ENCODE measurements around the gene PHLDA2.

PHLDA2 gene

DNA sequence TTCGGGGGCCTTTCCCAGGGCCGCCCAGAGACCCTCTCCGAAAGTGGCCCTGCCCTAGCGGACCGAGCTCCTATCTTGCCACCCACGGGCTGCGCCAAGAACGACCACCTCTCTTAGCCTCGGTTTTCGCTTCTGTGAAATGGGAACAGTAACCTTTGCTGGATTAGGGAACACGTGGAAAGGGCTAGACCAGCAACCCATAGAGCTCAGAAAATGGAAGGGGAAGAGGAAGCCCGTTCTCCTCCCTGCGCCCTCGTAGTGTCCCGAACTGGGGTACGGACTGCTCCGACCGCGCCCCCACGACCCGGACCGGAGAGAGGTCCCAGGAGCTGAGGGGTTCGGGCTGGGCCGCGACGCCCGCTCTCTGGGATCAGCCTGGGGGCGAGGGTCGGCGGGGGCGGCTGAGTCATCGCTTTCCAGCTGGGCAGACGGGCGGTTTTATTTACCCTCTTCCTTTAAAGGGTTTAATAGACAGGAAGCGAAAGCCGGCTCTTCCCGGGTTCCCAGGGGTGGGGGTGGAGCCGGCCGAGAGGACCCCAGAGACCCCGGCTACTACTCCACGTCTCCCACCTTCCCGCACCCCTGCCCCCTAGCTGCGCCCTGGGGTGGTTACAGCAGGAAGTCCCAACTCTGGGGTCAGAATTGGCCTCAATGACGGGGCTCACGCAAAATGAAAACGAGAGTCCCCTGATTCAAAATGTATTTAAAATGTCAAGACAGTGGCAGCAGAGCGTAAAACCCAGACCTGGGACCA lies 907 bp upstream of the PHLDA2 start:
- DNase-seq (ENCODE audit: low read depth, low spot score), result no peak

DNA sequence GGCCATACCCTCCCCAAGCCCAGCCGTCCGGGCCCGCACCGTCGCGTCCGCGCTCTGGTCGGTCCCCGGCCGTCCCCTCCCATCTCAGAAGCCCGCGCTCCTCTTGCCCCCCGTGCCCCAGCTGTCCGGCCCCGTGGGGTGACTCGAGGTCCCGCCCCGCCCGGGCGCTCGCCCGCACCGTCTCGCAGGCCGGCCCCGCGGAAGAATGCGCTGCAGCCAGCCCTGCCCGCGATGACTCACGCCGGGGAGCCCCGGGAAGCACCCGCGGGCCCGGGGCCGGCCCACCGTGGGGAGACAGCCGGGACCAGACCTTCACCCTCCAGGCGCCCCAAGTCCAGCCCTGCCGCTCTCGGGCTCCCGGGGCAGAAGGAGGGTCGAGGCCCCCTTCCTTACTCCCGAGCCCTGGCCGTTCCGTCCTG lies 320 bp upstream of the PHLDA2 start:
- no peak for DNase-seq (ENCODE audit: low read depth, low spot score)

DNA sequence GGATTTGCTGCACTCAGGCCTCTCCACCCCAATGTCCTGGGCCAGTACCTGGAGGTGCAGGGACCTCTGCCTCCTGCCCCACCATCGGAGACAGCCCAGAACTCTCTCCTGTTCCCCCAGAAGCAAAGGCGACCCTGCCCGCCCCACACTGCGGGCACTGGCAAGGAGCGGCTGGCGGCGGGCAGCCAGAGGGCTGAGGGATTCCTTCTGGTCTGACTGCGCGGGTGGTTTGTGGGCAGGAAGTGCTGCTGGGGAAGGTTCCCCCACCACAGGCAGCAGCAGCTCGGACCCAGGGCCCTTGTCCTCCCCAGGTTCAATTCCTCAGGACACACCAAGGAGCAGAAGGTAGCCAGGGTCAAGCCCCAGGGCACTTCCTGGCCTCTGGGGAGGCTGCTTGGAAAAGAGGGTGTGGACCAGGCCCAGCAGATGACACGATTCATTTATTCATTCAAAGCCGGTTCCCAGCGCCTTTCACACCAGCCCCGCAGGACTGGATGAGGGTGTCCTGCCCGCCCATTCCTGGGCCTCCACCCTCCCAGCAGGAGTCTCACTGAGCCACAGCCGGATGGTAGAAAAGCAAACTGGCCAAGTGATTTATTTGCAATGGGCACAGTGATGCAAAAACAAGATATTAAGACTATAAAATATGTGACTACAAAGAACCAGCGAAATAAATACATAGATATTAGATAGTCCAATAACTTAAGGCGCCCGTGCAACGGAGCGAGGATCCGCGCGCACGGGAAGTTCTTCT lies 1.2 kb downstream of the PHLDA2 start:
- DNase-seq (ENCODE audit: low read depth, low spot score), result no peak

DNA sequence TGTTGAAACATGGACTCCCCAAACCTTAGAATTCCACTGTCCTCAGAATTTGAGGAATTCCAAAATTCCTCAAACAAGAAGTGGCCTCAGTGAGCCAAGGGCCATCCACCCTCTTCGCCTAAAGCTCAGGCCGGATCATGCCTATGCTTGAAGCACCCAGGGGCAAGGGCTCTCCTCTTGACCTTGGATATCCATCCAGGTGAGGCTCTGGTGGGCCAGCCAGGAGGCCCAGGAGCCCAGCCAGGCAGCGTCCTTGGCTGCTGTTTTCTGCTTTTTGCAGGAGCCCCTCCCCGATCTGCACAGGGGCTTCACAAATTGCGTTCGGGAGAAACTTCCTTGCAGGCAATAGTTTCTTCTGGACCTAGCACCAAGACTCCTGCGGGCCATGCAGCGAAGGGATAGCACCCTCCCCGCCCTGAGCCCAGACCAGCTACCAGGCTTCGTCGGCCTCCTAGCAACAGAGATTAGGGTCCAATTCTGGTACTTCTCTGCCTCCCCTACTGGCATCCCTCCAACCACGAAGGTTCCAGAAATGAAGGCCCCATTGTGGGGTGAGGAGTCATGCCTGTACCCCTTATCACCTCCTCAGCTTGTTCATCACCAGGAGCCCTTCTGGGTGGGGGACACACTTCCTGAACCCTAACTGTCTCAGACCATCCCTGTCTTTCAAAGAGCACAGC lies 2.0 kb downstream of the PHLDA2 start:
- no peak for DNase-seq (ENCODE audit: low read depth, low spot score)

DNA sequence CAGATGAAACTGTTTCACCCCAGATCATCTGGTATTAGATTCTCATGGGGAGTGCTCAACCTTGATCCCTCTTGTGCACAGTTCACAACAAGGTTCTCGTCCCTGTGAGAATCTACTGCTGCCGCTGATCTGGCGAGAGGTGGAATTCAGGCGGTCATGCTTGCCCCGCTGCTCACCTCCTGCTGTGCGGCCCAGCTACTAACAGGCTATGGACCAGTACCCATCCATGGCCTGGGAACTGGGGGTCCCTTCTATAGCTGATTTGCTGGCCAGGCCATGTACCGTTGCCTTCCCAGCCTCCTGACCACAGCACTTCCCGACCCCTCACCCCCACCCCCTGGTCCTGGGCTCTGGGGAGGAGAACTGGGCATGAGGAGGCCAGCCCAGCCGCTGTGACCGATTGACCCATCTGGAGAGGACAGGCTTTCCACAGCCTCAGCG lies 2.6 kb downstream of the PHLDA2 start:
- no peak for DNase-seq (ENCODE audit: low read depth, low spot score)

DNA sequence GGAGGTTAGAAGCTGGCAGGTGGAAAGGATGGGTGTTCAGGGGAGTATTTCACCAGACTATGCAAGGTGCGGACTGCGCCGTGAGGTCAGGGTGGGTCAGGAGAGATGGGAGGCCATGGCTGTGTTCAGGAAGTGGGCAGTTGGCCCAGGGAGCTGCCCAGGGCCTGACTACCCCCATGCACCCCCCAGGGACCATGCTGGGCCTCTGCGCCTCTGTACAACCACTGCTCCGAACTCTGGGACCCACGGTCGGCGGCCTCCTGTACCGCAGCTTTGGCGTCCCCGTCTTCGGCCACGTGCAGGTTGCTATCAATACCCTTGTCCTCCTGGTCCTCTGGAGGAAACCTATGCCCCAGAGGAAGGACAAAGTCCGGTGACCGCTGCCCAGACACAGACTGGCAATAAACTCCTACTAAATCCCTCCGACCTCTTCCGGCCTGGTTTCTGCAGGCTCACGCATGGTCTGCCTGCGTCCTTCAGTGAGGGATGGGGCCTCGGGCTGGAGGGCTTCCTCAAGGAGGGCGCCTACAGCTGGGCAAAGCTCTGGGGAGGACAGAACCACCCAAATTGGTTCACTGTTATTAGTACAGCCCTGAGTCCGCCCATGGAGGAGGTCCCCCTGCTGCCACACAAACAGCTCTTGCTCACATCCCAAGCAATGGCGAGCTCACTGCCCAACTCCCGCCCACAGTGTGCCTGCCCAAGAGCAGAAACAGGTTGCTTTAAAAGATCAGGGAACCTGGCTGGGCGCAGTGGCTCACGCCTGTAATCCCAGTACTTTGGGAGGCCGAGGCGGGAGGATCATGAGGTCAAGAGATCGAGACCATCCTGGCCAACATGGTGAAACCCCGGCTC lies 4.2 kb downstream of the PHLDA2 start:
- no peak for DNase-seq (ENCODE audit: low read depth, low spot score)

DNA sequence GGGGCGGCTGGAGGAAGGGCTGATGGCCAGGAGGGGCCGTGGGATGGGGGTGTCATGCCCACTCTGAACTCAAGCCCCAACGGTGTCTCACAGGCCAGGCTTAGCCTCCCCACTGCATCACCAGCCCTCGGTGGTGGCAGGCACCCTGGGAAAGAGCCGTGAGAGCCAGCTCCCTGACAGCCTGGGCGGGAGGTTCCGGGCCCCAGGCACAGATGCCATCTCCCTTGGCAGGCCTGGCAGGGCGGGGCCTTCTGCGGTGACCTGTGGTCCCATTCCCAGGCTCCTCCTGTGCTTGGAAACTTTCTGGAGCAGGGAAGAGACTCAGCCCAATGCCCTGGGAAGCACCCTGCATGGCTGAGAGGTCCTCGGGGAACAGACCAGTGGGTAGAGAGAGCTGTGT lies 4.8 kb downstream of the PHLDA2 start:
- DNase-seq (ENCODE audit: low read depth, low spot score), result no peak

DNA sequence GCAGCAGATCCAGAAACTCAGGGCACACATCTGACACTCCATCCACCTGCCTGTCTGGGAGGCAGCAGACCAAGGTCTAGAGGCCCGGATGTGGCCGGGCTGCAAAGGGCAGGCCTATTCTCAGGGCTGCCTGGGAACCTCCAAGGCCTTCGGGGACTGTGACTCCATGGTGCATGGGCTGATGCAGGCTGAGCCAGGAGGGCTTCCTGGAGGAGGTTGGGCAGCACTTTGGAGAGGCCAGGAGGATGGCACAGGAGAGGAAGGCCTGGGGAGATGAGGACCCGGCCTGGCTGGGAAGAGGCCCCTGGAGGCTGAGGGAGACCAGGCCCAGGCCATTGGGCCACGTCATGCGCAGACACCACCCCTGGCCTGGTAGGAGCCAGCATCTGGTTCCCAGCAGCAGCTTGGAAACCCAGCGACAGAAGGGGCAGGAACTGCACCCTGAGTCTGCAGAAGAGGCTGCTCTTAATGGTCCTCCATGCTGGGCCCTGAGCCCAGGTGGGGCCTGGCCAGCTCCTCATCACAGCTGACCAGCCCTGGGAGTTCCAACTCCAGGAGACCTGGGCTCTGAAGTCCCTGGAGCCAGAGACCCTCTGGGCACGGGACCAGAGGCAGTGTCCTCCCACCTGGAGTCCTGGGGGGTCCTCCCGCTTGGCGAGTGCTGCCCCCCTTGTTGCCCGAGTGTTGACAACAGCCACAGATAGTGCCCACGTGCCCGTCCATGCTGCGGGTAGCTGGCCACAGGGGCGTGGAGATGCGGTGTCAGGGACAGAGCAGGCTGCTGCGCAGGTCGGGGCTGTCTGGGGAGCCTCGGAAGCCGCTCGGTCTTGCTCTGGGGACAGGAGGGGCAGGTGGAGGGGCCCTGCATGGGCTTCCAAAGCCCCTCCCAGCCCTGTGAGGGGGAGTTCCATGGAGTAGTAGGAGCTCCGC lies 5.5 kb downstream of the PHLDA2 start:
- no peak for DNase-seq (ENCODE audit: low read depth, low spot score)

DNA sequence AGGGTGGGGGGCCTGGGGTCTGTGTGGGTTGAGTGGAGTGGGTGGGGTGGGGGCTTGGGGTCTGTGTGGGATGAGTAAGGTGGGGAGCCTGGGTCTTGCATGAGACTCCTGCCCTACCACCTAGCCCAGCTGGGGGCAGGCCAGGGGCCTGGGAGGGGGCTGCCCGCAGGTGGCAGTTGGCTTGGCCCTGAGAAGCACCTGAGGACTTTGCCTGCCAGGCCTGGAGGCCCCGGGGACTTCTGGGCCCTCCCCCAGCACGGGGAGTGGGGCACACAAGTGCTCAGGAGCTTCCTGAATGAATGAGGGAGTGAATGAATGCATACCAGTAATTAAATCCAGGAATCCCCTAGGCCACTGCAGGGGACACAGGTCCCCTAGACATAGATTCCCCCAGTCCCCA lies 6.6 kb downstream of the PHLDA2 start:
- no peak for DNase-seq (ENCODE audit: low read depth, low spot score)

DNA sequence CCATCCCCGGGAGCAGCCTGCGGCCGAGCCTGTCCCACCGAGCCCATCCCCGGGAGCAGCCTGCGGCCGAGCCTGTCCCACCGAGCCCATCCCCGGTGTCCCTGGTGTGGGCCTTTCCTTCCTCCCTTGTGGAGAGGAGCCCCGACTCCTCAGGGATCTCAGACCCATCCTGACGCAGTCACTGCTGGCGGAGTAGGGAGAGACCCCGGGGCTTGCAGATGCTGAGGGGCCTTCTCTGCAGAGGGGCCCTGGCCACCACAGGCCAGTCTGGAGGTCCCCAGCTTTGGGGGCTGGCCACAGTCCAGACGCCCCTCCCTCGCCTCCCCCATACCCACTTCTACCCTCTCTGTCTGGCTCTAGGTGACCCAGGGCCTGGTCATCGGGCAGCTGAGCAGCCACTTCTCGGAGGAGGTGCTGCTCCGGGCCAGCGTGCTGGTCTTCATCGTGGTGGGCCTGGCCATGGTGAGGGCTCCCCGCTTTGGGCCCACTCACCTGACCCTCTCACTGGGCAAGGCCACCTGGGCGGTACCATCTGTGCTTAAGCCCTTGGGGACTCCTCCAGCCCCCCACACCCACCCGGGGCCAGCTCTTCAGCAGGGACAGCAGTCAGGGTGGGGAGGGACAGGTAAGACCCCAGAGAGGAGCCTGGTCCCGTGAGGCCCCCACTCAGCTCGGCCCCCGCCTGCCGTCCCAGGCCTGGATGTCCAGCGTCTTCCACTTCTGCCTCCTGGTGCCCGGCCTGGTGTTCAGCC lies 7.3 kb downstream of the PHLDA2 start:
- DNase-seq (ENCODE audit: low read depth, low spot score), result no peak

DNA sequence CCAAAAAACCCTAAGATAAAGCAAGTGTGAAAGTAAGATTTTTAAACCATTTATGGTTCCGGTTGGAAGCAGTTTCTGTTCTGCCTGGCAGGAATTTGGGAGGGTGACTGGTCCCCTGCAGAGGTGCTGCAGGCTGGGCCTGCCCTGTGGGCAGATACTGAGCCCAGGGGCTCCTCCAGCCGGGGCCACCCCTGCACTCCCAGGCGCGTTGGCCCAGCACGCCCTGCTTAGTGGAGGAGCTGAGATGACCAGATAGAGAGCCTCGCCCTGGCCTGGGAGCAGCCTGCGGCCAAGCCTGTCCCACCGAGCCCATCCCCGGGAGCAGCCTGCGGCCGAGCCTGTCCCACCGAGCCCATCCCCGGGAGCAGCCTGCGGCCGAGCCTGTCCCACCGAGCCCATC lies 8.0 kb downstream of the PHLDA2 start:
- no peak for DNase-seq (ENCODE audit: low read depth, low spot score)

DNA sequence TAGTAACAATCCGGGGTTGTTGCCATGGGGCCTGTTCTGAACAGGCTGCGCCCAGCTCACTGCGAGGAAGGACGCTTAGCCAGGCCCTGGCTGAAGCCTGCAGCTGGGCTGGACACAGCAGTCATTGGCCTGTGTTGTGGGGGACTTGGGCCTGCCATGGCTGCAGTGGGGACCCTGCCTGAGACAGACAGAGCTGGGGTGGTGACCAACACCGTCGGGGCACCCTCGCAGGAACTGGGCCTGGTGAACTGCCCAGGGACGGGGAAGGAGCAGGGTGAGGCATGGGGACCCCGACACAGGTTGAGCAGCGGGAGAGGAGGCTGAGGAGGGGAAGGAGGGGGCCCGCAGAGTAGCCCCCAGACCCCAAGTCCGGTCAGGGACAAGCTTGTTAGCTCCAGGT lies 8.9 kb downstream of the PHLDA2 start:
- DNase-seq (ENCODE audit: low read depth, low spot score), result no peak

DNA sequence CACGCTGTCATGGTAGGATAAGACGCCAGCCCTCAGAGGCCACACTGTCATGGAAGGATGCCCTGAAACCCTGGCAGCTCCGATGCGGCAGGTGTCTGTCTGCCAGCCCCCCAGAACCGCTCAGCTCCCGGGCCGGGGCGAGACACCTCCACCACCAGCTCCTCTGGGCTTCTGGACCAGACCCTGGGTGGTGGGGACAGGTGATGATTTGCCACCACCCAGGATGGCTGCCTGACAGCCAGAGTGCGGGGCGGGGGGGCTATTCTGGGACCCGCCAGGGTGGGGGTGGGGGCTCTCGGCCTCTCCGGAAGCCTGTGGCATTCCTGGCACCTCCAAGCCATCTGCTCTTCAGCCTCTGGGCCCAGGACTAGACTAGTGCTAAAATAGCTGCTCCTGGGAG lies 9.4 kb downstream of the PHLDA2 start:
- DNase-seq (ENCODE audit: low read depth, low spot score), result no peak

DNA sequence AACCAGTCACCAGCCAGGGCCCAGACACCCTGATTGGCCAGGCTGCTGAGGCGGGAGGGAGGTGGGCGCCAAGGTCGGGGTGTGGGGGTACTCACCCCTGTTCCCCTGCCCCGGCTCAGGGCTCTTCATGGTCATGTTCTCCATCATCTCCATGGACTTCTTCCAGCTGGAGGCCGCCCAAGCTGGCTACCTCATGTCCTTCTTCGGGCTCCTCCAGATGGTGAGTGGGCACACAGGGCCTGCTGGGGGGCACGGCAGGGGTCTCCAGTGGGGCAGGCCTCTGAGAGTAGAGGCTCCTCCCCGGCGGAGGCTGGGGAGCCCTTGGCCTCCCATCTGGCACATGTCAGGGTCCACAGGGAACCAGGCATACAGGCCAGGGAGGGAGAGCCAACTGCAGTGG lies 10.0 kb downstream of the PHLDA2 start:
- no peak for DNase-seq (ENCODE audit: low read depth, low spot score)

DNA sequence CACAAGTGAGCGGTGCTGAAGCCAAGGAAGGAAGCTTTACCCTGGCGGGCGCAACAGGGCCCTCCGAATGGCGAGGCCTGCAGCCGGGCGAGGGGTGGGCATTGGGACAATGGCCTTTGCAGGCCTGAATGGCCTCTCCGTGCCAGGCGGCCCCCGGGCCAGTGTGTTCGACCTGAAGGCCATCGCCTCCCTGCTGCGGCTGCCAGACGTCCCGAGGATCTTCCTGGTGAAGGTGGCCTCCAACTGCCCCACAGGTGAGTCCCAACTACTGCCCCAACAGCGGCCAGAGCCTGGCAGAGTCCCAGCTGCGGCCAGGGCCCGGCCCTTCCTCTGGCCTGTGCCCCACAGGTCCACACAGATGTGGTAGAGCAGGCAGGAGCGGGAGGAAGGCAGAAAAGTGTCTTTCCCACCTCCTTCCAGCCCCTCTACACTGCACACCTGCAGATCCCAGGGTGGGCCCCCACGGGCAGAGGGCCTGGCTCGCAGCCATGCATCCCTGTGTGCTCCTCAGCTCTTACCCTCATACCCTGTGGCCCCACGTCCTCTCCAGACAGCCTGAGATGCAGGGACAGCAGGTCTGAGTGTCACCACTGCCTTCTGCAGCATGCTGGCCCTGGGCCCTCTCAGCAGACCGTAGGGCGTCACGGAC lies 11.3 kb downstream of the PHLDA2 start:
- no peak for DNase-seq (ENCODE audit: low read depth, low spot score)

DNA sequence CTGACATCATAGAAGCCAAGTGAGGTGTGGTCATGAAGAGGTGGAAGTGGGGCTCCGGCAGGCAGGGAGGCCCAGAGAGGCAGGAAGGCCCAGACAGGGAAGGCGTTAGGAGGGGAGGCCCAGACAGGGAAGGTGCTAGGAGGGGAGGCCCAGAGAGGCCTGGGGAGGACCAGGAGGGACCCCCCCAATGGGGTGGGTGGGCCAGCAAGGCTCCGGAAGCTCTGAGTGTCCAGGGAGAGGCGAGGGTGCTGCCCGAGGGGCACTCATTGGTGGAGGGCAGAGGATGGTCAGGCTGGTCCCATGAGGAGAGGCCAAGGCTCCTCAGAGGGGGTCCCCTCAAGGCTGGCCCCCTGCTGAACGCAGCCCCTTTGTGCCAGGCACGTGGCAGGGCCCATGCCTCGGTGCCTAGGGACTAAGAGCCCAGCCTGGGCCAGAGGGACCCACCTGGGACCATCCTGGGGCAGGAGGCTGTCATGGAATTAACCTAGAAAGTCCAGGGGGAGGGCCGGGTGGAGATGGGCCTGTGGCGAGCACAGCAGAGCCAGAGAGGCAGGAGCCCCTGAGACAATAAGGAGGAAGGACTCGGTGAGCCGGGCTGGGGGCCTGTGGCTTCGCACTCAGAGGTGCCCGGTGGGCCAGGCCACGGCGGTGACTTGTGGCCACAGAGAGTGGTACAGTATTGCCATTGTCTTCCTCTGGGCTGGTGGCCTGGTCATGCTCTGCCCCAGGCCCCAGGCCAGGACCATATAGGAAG lies 12.2 kb downstream of the PHLDA2 start:
- no peak for DNase-seq (ENCODE audit: low read depth, low spot score)

DNA sequence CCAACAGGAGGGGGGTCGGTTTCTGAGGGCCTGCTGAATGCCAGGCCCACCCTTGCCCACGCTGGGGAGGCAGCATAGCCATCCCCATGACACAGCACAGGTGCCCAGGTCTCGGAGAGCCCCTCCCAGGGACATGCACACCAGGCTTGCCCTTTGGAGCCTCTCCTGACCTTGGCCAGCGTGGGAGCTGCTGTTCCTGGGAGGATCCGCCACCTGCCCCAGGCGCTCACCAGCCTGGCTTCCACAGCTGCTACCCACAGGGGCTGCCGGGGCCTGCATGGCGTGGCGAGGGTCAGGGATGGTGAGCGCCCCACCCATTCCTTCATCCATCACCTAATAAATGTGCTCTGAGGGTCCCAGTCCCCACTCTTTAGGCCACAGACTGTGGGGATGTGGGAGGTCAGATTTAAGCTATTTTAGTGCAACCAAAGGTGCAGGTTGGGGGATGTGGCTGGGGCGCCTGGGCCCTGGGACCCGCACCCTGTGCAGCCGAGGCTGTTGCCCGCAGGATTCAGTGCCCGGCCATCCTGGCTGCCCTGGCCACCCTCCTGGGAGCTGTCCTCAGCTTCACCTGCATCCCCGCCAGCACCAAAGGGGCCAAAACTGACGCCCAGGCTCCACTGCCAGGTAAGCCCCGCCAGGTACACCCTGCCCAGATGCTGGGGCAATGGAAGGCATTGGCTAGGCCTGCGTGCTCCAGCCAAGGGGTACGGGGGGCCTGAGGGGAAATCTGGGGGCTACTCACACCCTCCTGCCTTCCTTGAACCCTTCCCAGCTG lies 12.9 kb downstream of the PHLDA2 start:
- DNase-seq (ENCODE audit: low read depth, low spot score), result no peak

DNA sequence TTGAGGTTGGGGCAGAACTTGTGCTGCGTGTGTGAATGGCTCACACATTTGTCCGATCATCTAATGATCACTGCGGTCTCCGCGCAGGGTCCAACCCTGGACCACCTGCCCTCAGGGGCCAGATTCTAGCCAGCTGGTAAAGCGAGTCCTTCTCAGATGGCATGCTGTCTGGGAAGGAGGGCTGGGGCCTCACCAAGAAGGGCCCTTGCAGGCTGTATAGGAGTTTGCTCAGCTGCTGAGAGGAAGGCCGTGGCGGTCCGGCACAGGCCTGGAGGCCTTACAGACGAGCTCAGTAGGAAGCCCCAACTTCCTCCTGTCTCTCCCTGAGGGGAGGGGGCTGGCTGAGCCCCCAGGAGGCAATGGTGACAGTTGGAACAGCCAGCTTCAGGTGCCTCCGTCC lies 13.7 kb downstream of the PHLDA2 start:
- DNase-seq (ENCODE audit: low read depth, low spot score), result no peak
